Upper lobe of right lung (tissue), 1 donor: Measurements from ENCODE around the gene SDS. TPM values are rescaled to one million over a fixed set of nuclear protein-coding genes. Genes with fewer than 3 reads are reported as not detected.
A peak's percentile ranks its signal among the peaks of the same experiment; 100 is the strongest.

Experiments used
- ATAC-seq: fragments of 200-7000 bp; cut with Tn5 transposase; one replicate; pipeline ENCODE4 v1.9.1; 2020; ENCODE audit warnings: mild to moderate bottlenecking, moderate library complexity
- DNase-seq: peaks from one replicate; pipeline ENCODE4 v3.0.0-alpha.2; 2020
- H3K27ac ChIP-seq: fragments of 200-600 bp; one replicate; pipeline ENCODE4 v1.8.0; 2022
- H3K27me3 ChIP-seq: fragments of 200-600 bp; one replicate; pipeline ENCODE4 v1.8.0; 2022; ENCODE audit warnings: mild to moderate bottlenecking
- H3K36me3 ChIP-seq: fragments of 200-600 bp; one replicate; pipeline ENCODE4 v1.8.0; 2022
- H3K4me1 ChIP-seq: fragments of 200-600 bp; one replicate; pipeline ENCODE4 v1.8.0; 2022
- H3K4me3 ChIP-seq: fragments of 200-600 bp; one replicate; pipeline ENCODE4 v1.8.0; 2022; ENCODE audit warnings: mild to moderate bottlenecking
- H3K9me3 ChIP-seq: fragments of 200-600 bp; one replicate; pipeline ENCODE4 v1.8.0; 2022
- intact Hi-C: fragments of 100-400 bp; cut with DNase I; formaldehyde crosslinking; loops from one replicate; pipeline ENCODE4 v1.11.0; 2022
- total RNA-seq: library from RNA; stranded (reverse); fragmentation: NEBNext Ultra II Directional; extraction: Animal tissue kit (Norgen Biotek cat#: 25700); gene quantifications from one replicate; pipeline ENCODE4 v1.2.1, GENCODE V29; 2021
- TF ChIP-seq, protein P1 (sequence below): fragments of 200-600 bp; IDR thresholded peaks from one replicate; pipeline ENCODE4 v1.8.0; 2022; ENCODE audit warnings: antibody characterized with exemption
- donor health status: DM: no; HTN: yes; CAD: no; lungs with severe emphysema.

The SDS gene
- total RNA-seq, 1 donor from 2014 or later, result 2.4 TPM

DNA sequence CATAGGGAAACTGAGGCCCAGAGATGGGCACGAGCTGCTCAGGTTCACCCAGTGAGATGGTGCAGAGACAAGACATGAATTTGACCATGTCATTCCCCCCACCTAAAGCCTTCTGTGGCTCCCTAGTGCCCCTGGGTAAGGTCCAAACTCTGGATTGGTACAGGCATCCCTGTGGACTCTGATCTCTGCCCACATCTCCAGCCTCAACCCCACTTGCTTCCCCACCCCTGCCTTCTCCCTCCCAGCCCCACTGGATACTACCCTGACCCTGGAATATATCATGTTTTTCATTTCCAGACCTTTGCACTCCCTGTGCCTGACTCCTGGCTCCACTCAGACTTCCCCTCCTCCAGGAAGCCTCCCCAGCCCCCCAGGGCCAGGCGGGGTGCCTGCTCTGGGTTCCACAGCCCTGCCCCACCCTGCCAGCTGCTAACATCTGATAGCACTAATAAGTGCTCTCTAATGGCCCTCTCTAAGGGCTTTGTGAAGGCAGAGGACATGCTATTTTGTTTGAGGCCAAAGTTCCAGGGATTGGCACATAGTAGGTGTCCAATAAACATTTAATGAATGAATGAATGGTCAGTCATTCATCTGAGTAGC, 17.4 kb upstream of the SDS start:
- Histone ChIP-seq H3K9me3 (no peaks in the 10 kb centered on the region), H3K36me3 (no peaks in the 10 kb centered on the region), H3K27ac (no peak overlapping the region), H3K4me3 (no peak overlapping the region), H3K4me1 (peaks cover 28% of the 10 kb centered on the region), H3K27me3 (no peaks in the 10 kb centered on the region)
- TF ChIP-seq, protein P1, sequence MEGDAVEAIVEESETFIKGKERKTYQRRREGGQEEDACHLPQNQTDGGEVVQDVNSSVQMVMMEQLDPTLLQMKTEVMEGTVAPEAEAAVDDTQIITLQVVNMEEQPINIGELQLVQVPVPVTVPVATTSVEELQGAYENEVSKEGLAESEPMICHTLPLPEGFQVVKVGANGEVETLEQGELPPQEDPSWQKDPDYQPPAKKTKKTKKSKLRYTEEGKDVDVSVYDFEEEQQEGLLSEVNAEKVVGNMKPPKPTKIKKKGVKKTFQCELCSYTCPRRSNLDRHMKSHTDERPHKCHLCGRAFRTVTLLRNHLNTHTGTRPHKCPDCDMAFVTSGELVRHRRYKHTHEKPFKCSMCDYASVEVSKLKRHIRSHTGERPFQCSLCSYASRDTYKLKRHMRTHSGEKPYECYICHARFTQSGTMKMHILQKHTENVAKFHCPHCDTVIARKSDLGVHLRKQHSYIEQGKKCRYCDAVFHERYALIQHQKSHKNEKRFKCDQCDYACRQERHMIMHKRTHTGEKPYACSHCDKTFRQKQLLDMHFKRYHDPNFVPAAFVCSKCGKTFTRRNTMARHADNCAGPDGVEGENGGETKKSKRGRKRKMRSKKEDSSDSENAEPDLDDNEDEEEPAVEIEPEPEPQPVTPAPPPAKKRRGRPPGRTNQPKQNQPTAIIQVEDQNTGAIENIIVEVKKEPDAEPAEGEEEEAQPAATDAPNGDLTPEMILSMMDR, result no peak
- DNase-seq, result no peak
- ATAC-seq, result no peak
- intact Hi-C loops, result loop anchor here (10.0 kb wide), 1 partner anchor 226 kb away; no protein-coding TSS in a partner anchor

DNA sequence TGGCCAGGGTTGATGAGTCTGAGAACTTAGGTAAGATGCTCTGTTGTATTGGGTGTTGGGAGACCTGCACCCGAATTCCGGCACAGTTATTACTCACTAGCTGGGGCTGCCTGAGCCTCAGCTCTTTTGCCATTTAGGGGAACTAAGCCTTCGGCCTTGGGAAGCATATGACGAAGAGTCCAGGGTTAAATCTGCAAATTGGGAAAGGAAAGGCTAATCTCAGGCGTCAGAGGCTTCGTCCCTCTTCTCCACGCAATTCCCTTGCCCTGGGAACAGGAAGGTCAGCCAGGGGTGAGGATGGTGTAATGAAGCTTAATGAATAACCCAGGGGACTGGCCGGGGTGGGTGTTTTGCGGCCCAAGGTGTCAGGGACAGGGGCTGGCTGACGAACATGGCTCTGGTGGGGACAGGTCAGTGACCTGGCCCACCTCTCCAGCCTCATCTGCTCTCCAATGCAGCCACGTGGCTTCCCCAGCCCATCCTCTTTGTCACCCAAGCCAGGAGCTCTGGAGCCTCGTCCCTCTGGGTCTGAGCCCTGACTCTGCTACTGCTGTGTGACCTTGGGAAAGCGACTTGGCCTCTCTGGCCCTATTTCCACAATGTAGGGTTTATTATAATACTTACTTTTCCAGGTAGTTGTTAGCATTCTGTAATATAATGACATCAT, 14.7 kb upstream of the SDS start:
- Histone ChIP-seq H3K9me3 (no peaks in the 10 kb centered on the region), H3K27ac (no peak overlapping the region), H3K36me3 (no peaks in the 10 kb centered on the region), H3K4me1 (peaks cover 24% of the 10 kb centered on the region), H3K27me3 (no peaks in the 10 kb centered on the region), H3K4me3 (no peak overlapping the region)
- DNase-seq (peak; percentile 72), ATAC-seq (peak; percentile 31)
- intact Hi-C loops, result no loop called here
- TF ChIP-seq, protein P1, result no peak

DNA sequence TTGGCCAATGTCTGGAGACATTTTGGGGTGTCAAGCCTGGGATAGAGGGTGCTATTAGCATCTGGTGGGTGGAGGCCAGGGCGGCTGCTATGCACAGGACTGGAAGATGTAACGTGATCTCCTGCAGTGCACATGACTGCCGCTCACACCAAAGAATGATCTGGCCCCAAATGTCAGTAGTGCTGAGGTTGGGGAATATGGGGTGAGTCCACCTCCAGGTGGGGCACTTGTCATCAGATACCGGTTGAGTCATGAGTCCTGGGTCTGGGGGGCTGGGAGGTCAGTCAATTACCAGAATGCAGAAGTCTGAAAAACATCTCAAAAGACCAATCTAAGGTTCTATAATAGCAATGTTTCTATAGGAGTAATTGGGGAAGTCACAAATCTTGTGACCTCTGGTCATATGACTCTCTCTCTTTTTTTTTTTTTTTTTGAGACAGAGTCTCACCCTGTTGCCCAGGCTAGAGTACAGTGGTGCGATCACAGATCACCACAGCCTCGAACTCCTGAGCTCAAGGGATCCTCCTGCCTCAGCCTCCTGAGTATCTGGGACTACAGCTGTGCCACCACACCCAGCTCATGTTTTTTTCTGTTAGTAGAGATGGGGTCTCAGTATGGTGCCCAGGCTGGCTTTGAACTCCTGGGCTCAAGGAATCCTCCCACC, 12.5 kb upstream of the SDS start:
- H3K4me3 ChIP-seq, result no peak overlapping the region
- H3K36me3 ChIP-seq, result no peaks in the 10 kb centered on the region
- no peak overlapping the region for H3K27ac ChIP-seq
- H3K9me3 ChIP-seq, result no peaks in the 10 kb centered on the region
- TF ChIP-seq, protein P1, result no peak
- H3K27me3 ChIP-seq, result no peaks in the 10 kb centered on the region
- DNase-seq (no peak), ATAC-seq (peak; percentile 52)
- intact Hi-C loops, result no loop called here
- H3K4me1 ChIP-seq, result peaks cover 13% of the 10 kb centered on the region

DNA sequence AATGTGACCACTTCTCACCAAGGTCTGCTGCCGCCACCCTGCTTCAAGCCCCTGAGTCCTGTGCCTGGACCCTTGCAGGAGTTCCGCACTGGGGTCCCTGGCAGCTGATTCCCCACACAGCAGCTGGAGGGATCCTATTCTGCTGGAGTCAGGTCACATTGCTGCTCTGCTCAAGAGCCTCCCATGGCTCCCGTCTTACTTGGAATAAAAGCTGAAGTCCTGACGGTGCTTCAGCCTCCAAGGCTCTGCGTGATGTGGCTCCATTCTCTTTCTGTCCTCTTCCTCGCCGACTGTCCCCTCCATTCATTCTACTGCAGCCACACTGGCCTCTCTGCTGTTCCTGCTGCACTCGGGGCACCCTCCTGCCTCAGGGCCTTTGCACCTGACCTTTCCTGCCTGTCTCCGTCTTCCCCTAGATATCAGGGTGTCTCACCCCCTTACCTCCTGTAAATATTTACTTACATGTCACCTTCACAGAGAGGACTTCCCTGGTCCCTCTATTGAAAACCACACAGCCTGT, 10.9 kb upstream of the SDS start:
- TF ChIP-seq, protein P1, result no peak
- no peak for DNase-seq
- intact Hi-C loops, result no loop called here
- ATAC-seq, result no peak
- H3K9me3 ChIP-seq, result no peaks in the 10 kb centered on the region
- H3K27ac ChIP-seq, result no peak overlapping the region
- H3K36me3 ChIP-seq, result no peaks in the 10 kb centered on the region
- no peak overlapping the region for H3K4me3 ChIP-seq
- H3K27me3 ChIP-seq, result peaks cover 5% of the 10 kb centered on the region
- peaks cover 13% of the 10 kb centered on the region for H3K4me1 ChIP-seq

DNA sequence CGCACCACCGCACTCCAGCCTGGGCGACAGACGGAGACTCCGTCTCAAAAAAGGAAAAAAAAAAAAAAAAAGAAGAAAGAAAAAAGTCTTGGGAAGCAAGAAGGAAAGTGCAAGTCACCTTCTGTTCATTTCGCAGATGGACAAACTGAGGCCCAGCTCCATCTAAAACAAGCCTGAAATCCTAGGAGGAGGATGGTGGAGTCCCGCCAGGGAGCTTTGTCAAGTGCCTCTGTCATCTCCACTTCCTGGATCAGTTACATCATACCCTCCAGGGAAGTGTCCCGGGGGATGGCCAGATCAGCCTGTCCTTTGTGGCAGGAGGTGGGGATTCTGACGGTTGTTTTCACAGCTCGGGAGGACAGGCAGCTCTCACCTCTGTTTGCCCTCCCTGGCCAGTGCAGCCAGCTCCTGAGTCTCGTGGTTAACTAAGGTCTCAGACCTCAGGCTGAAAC, 9.8 kb upstream of the SDS start:
- H3K4me1 ChIP-seq, result peaks cover 6% of the 10 kb centered on the region
- H3K36me3 ChIP-seq, result no peaks in the 10 kb centered on the region
- TF ChIP-seq, protein P1, result no peak
- no peak overlapping the region for H3K4me3 ChIP-seq
- no peak overlapping the region for H3K27ac ChIP-seq
- intact Hi-C loops, result no loop called here
- DNase-seq, result no peak
- H3K9me3 ChIP-seq, result no peaks in the 10 kb centered on the region
- peak; percentile 34 for ATAC-seq
- peaks cover 5% of the 10 kb centered on the region for H3K27me3 ChIP-seq
